HCEC 1CT (cell line): ENCODE data around the gene DSG2.

Experiments used
- DNase-seq: peaks from one replicate; pipeline ENCODE4 v3.0.0-alpha.2; 2017

DSG2 gene

GRCh38 chr18:31592506-31593157, 94.7 kb downstream of the DSG2 start:
- no peak for DNase-seq

- DNase-seq, result no peak
These were observed 97.3 kb downstream of the DSG2 start for GRCh38 chr18:31595121-31595771.

- no peak for DNase-seq
These were observed 98.3 kb downstream of the DSG2 start for GRCh38 chr18:31596081-31596872.

GRCh38 chr18:31598021-31598805, 100.2 kb downstream of the DSG2 start:
- no peak for DNase-seq
